ENCODE measurements around the gene HES4. TPM values are rescaled to one million over a fixed set of nuclear protein-coding genes. Genes with fewer than 3 reads are reported as not detected.
A peak's percentile ranks its signal among the peaks of the same experiment; 100 is the strongest.

The HES4 gene
- total RNA-seq, 1 experiment from 2014 or later, result 35.5 TPM

DNA sequence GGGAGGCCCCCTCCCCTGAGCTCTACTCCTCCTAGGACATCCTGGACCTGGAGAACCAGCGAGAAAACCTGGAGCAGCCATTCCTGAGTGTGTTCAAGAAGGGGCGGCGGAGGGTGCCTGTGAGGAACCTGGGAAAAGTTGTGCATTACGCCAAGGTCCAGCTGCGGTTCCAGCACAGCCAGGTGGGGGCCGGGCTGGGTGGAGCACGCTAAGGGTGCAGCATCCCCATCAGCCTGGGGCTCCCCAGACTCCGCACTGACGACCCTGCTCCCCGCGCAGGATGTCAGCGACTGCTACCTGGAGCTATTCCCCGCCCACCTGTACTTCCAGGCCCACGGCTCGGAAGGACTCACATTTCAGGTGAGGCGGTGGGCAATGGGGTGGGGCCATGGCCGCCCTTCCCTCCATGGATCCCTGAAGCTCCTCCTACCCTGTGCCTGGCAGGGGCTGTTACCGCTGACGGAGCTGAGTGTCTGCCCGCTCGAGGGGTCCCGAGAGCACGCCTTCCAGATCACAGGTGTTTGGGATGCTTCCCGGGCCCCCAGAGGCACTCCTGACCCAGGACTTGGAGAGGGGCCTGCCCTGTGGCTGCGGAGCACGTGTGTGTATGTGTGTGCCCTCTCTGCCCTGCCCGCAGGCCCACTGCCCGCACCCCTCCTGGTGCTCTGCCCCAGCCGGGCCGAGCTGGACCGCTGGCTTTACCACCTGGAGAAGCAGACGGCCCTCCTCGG, 29.5 kb downstream of the HES4 start:
- BruUV-seq (replicated peaks), result no TSS peak
- TF ChIP-seq, protein P1, sequence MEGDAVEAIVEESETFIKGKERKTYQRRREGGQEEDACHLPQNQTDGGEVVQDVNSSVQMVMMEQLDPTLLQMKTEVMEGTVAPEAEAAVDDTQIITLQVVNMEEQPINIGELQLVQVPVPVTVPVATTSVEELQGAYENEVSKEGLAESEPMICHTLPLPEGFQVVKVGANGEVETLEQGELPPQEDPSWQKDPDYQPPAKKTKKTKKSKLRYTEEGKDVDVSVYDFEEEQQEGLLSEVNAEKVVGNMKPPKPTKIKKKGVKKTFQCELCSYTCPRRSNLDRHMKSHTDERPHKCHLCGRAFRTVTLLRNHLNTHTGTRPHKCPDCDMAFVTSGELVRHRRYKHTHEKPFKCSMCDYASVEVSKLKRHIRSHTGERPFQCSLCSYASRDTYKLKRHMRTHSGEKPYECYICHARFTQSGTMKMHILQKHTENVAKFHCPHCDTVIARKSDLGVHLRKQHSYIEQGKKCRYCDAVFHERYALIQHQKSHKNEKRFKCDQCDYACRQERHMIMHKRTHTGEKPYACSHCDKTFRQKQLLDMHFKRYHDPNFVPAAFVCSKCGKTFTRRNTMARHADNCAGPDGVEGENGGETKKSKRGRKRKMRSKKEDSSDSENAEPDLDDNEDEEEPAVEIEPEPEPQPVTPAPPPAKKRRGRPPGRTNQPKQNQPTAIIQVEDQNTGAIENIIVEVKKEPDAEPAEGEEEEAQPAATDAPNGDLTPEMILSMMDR (IDR thresholded peaks at IDR 0.05; ENCODE audit: unreplicated experiment), result no peak
- intact Hi-C loops (cut with micrococcal nuclease; ENCODE audit: unreplicated experiment), result no loop called here

DNA sequence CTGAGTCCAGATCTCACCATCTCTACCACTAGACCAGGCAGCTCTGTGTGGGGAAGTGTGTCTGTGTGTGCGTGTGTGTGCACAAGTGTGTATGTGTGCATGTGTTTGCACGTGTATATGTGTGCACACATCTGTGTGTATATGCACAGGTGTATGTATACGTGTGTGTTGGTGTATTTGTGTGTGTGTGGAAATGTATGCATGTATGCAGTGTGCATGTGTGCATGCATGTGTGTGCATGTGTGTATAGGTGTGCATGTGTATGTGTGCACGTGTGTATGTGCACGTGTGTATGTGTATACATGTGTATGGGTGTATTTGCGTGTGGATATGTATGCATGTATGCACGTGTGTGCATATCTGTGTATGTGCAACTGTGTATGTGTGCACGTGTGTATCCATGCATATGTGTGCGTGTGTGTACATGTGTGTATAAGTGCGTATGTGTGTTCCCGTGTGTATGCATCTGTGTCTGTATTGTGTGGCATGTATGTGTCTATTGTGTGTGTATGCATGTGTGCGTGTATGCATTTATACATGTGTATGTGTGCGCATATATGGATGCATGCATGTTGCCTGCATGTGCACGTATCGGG, 30.5 kb downstream of the HES4 start:
- no peaks in the 10 kb centered on the region for H3K9me3 Mint-ChIP-seq (ENCODE audit: low read depth, unreplicated experiment)
- H3K27ac Mint-ChIP-seq (ENCODE audit: unreplicated experiment), result no peak overlapping the region
- no TSS peak for BruUV-seq (replicated peaks)
- peaks cover 20% of the 10 kb centered on the region for H3K36me3 Mint-ChIP-seq (ENCODE audit: insufficient read depth, unreplicated experiment)
- no peak for DNase-seq
- H3K4me1 Mint-ChIP-seq (ENCODE audit: low read depth, unreplicated experiment), result no peaks in the 10 kb centered on the region
- TF ChIP-seq, protein P1 (IDR thresholded peaks at IDR 0.05; ENCODE audit: unreplicated experiment), result no peak
- no peak overlapping the region for H3K4me3 Mint-ChIP-seq (ENCODE audit: low read depth, unreplicated experiment)
- H3K27me3 Mint-ChIP-seq (ENCODE audit: unreplicated experiment), result no peaks in the 10 kb centered on the region
- intact Hi-C loops (cut with micrococcal nuclease; ENCODE audit: unreplicated experiment), result no loop called here
- CTCF ChIA-PET, result no interaction called here

More for the DNA sequence above, 29.5 kb downstream of the HES4 start:
- Mint-ChIP-seq H3K9me3 (ENCODE audit: low read depth, unreplicated experiment) (no peaks in the 10 kb centered on the region), H3K27me3 (ENCODE audit: unreplicated experiment) (no peaks in the 10 kb centered on the region), H3K36me3 (ENCODE audit: insufficient read depth, unreplicated experiment) (peaks cover 21% of the 10 kb centered on the region), H3K4me1 (ENCODE audit: low read depth, unreplicated experiment) (peaks cover 3% of the 10 kb centered on the region), H3K4me3 (ENCODE audit: low read depth, unreplicated experiment) (no peak overlapping the region), H3K27ac (ENCODE audit: unreplicated experiment) (no peak overlapping the region)
- CTCF ChIA-PET, result interaction anchor here (0.6 kb wide), 1 partner anchor 29 kb away, joined by 5 read pairs; no protein-coding TSS in a partner anchor
- DNase-seq, result no peak

GRCh38 chr1:967466-968343, 32.2 kb downstream of the HES4 start:
- BruUV-seq (replicated peaks), result no TSS peak
- no peak overlapping the region for H3K27ac Mint-ChIP-seq (ENCODE audit: unreplicated experiment)
- CTCF ChIA-PET, result no interaction called here

More at GRCh38 chr1:967466-968343, 32.2 kb downstream of the HES4 start:
- H3K36me3 Mint-ChIP-seq (ENCODE audit: insufficient read depth, unreplicated experiment), result peaks cover 14% of the 10 kb centered on the region
- H3K4me3 Mint-ChIP-seq (ENCODE audit: low read depth, unreplicated experiment), result peak overlapping the region; percentile 69
- H3K9me3 Mint-ChIP-seq (ENCODE audit: low read depth, unreplicated experiment), result no peaks in the 10 kb centered on the region
- intact Hi-C loops (cut with micrococcal nuclease; ENCODE audit: unreplicated experiment), result no loop called here
- TF ChIP-seq, protein P1 (IDR thresholded peaks at IDR 0.05; ENCODE audit: unreplicated experiment), result no peak
- DNase-seq, result no peak
- H3K27me3 Mint-ChIP-seq (ENCODE audit: unreplicated experiment), result no peaks in the 10 kb centered on the region
- no peaks in the 10 kb centered on the region for H3K4me1 Mint-ChIP-seq (ENCODE audit: low read depth, unreplicated experiment)
